Heart left ventricle (tissue), 16 donors: ENCODE measurements around the gene OTOA. TPM values are rescaled to one million over a fixed set of nuclear protein-coding genes. Genes with fewer than 3 reads are reported as not detected.

Experiments
- ATAC-seq, 4 donors: fragments of 200-7000 bp; cut with Tn5 transposase; one replicate each; pipeline ENCODE4 v1.9.1; 2020 to 2022; ENCODE audit warnings: moderate library complexity in 4 of 4, mild to moderate bottlenecking in 3 of 4, moderate number of reproducible peaks in 1 of 4
- DNase-seq, 5 donors: peaks; one replicate each; pipeline ENCODE4 v3.0.0-alpha.2; 2020
- H3K27ac ChIP-seq, 12 donors: fragments of 200-600 bp; sonication (generic) in 4 of 12; one replicate each; pipeline versions ENCODE4 v1.5.0 to v1.8.0; 2016 to 2022; ENCODE audit warnings: mild to moderate bottlenecking in 2 of 12
- H3K27me3 ChIP-seq, 9 donors: fragments of 200-600 bp; sonication (generic) in 2 of 9; one replicate each; pipeline versions ENCODE4 v1.5.1 to v1.8.0; 2016 to 2022; ENCODE audit warnings: mild to moderate bottlenecking in 3 of 9
- H3K36me3 ChIP-seq, 9 donors: fragments of 200-600 bp; sonication (generic) in 2 of 9; one replicate each; pipeline versions ENCODE4 v1.5.0 to v1.8.0; 2018 to 2022; ENCODE audit warnings: mild to moderate bottlenecking in 2 of 9
- H3K4me1 ChIP-seq, 12 donors: fragments of 200-600 bp; sonication (generic) in 4 of 12; one replicate each; pipeline versions ENCODE4 v1.5.0 to v1.8.0; 2016 to 2022; ENCODE audit warnings: mild to moderate bottlenecking in 3 of 12
- H3K4me3 ChIP-seq, 12 donors: fragments of 200-600 bp; sonication (generic) in 4 of 12; one replicate each; pipeline versions ENCODE4 v1.5.0 to v1.8.0; 2017 to 2022; ENCODE audit warnings: mild to moderate bottlenecking in 9 of 12, moderate library complexity in 4 of 12
- H3K9me3 ChIP-seq, 12 donors: fragments of 200-600 bp; sonication (generic) in 4 of 12; one replicate each; pipeline versions ENCODE4 v1.5.0 to v1.8.0; 2016 to 2022; ENCODE audit warnings: mild to moderate bottlenecking in 1 of 12
- POLR2A ChIP-seq, 2 donors: fragments of 450-650 bp; IDR thresholded peaks; one replicate each; pipeline ENCODE4 v1.6.1; 2017; ENCODE audit warnings: antibody characterized with exemption in 2 of 2, mild to moderate bottlenecking in 2 of 2, moderate library complexity in 2 of 2
- WGBS, 4 donors: extraction: QIAGEN DNeasy Blood & Tissue Kit in 2 of 4; methylation state at CpG; one replicate each; pipeline versions ENCODE4 v1.1.5 to v1.1.7; 2013 to 2018; 5-methylcytosine and 5-hydroxymethylcytosine counted together
- intact Hi-C, 10 donors: fragments of 100-400 bp; cut with DNase I; formaldehyde crosslinking; loops; one replicate each; pipeline versions ENCODE4 v1.11.1 to v1.14.2; 2022
- long read RNA-seq, 3 donors: library from polyadenylated mRNA; unstranded; transcript quantifications; one replicate each; pipeline ENCODE4 v2.0.0, GENCODE V29; 2020 to 2021
- polyA plus RNA-seq, 2 donors: library from polyadenylated mRNA; stranded (reverse); fragments of 200-250 nt; gene quantifications; one replicate each; pipeline ENCODE4 v1.2.3, GENCODE V29; 2013
- total RNA-seq, 9 donors: library from RNA; depleted of rRNA in 2 of 9; stranded (reverse); fragments of >200 nt in 2 of 9; fragmentation: NEBNext Ultra II Directional in 3 of 9; extraction: Animal tissue kit (Norgen Biotek cat#: 25700) in 3 of 9; gene quantifications; one replicate each; pipeline versions ENCODE4 v1.1.0 to v1.2.4, GENCODE V29; 2016 to 2023
- TF ChIP-seq, protein P1 (sequence below), 12 donors: fragments of 200-600 bp; sonication (generic) in 4 of 12; IDR thresholded peaks; one replicate each; pipeline versions ENCODE4 v1.5.0 to v1.8.0; 2018 to 2022; ENCODE audit warnings: antibody characterized with exemption in 12 of 12, mild to moderate bottlenecking in 5 of 12
- donor health status: ischemic (EF 13 %, LVEDD 7.1; RV severe dilation, severe dysfunction).
- donor health status: healthy with polysubstance abuse.
- donor health status: DM: no; HTN: yes; CAD: no.
- donor health status: DM: no; HTN: no; CAD: no.
- donor health status: ischemic (EF 25% LVEDD 6.9; RV normal size, moderate dysfunction).
- donor health status: ischemic (EF 25% LVEDD 5.7; RV mildly dilated, moderate dysfunction).
- donor health status: healthy.
- donor health status: DM: yes; HTN: yes; CAD: no.
- donor health status: ischemic (EF 35%, LVEDD 5.7; RV mildly dilated, moderate dysfunction).
- donor health status: nonischemic (EF 11% LVEDD 7.7; RV severe dilation, severe dysfunction).
- donor health status: DM: yes; HTN: yes; CAD: no.
- donor health status: PGD.
- donor health status: ischemic (EF 29% LVEDD 5.4; RV normal size, mild dysfunction).
- donor health status: nonischemic (EF 23%, LVEDD 6.1; RV moderate dilation, normal function).

OTOA gene
- under 1 TPM in 3 of 9 donors, not detected in 6; 0.16 to 0.41 (median 0.37) TPM for total RNA-seq
- polyA plus RNA-seq, result under 1 TPM in 1 of 2 donors, not detected in 1; 0.03 TPM
- long read RNA-seq, donor 1, result 0 reads
- long read RNA-seq, donor 2, result 0 reads
- long read RNA-seq, donor 3, result 0 reads

DNA sequence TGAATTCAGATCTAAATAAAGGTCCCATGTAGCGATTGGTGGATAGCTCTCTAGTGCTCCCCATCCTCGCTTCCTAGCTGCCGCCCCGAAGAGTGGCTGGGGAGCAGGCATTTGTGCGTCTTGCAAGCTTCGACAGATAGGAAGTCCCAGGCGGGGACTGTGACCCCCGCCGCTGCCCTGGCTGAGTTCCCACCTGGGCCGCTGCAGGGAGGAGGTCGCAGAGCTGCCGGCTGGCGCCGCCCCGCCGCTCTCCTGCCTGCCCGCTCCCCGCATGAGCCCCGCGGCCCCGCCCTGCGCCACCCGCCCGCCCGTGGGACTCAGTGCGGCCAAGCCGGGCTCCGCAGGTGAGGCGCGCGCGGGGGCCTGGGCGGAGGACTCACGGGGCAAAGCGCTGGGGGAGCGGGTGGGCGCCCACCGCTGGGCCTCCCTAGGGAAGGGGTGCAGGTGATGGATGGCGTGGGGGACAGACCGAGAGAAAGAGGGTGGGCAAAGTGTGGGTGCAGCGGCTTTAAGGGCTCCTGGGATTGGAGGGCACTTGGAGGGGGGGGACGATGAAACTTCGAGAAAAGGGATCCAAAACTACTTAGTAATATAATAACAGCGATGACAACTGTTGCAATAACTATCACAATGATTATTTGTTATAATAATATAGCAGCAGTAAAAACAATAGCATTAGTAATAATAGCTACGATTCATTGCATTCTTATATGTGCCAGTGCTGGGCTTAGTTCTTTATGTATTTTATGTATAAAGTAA is at the start of gene OTOA:
OTOA (plus strand) TSS at position 80 of the 759 bp plus-strand sequence. CDS start 14,547 bp downstream, outside the sequence.
- Histone ChIP-seq H3K9me3 (no peaks in the 10 kb centered on the region), H3K4me1 (peaks cover 0 to 18% (median 0%) of the 10 kb centered on the region in 12 donors), H3K4me3 (peak within 1 kb of the TSS in 10 of 12 donors; percentile 20 to 54 (median 37)), H3K36me3 (no peaks in the 10 kb centered on the region), H3K27me3 (peaks cover 0 to 22% (median 6%) of the 10 kb centered on the region in 9 donors), H3K27ac (no peak within 1 kb of the TSS)
- DNase-seq, result no peak
- TF ChIP-seq, protein P1, sequence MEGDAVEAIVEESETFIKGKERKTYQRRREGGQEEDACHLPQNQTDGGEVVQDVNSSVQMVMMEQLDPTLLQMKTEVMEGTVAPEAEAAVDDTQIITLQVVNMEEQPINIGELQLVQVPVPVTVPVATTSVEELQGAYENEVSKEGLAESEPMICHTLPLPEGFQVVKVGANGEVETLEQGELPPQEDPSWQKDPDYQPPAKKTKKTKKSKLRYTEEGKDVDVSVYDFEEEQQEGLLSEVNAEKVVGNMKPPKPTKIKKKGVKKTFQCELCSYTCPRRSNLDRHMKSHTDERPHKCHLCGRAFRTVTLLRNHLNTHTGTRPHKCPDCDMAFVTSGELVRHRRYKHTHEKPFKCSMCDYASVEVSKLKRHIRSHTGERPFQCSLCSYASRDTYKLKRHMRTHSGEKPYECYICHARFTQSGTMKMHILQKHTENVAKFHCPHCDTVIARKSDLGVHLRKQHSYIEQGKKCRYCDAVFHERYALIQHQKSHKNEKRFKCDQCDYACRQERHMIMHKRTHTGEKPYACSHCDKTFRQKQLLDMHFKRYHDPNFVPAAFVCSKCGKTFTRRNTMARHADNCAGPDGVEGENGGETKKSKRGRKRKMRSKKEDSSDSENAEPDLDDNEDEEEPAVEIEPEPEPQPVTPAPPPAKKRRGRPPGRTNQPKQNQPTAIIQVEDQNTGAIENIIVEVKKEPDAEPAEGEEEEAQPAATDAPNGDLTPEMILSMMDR (IDR thresholded peaks at IDR 0.05), result no peak
- TF ChIP-seq POLR2A (IDR thresholded peaks at IDR 0.05), result no peak
- peak in 2 of 4 donors; percentile 39 to 49 for ATAC-seq
- intact Hi-C loops, result loop anchor here in 1 of 10 donors (5.0 kb wide), 1 partner anchor 48 kb away; no protein-coding TSS in a partner anchor
- 12 to 22% (median 14%) methylated on average over 20 to 45 of the region's 45 CpGs for WGBS, 4 donors

DNA sequence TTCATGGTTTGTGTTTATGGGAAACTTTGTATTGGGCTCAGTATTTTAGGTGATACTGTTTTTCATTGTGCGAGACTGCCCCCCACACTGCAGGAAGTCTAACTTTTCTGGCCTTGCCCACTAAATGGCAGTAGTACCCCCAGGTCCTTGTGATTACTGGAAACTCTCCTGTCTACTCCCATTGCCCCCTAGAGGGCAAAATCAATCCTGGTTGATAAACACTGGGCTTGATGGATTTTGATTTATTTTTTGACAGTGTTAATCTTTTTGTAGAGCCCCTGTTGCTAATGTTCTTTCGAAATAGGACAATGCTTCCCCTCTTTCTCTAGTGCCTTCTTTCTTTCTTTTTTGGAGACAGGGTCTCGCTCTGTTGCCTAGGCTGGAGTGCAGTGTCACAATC is 48.9 kb upstream of the OTOA start:
- H3K36me3 ChIP-seq, result peaks cover 0 to 30% (median 17%) of the 10 kb centered on the region in 9 donors
- no peak overlapping the region for H3K27ac ChIP-seq
- no peaks in the 10 kb centered on the region for H3K27me3 ChIP-seq
- ATAC-seq, result no peak
- intact Hi-C loops, result no loop called here
- H3K4me1 ChIP-seq, result peaks cover 0 to 50% (median 21%) of the 10 kb centered on the region in 12 donors
- H3K9me3 ChIP-seq, result no peaks in the 10 kb centered on the region
- 96 to 100% (median 99%) methylated on average over 3 of the region's 3 CpGs for WGBS, 4 donors
- no peak for DNase-seq
- H3K4me3 ChIP-seq, result no peak overlapping the region
- TF ChIP-seq POLR2A (IDR thresholded peaks at IDR 0.05), result no peak
- TF ChIP-seq, protein P1 (IDR thresholded peaks at IDR 0.05), result peak in 1 of 12 donors; percentile 6

DNA sequence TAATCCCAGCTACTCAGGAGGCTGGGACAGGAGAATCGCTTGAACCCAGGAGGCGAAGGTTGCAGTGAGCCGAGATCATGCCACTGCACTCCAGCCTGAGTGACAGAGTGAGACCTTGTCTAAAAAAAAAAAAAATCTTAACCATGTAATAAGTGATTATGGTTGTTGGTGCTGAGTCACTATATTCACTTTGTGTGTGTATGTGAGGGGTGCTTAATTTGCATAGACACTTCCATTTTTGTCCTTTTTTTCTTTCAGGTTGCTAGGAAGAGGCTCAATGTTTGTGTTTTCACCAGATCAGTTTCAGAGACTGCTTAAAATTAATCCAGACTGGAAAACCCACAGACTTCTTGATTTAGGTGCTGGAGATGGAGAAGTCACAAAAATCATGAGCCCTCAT is 46.2 kb upstream of the OTOA start:
- no peak for ATAC-seq
- TF ChIP-seq, protein P1 (IDR thresholded peaks at IDR 0.05), result no peak
- TF ChIP-seq POLR2A (IDR thresholded peaks at IDR 0.05), result no peak
- Histone ChIP-seq H3K9me3 (no peaks in the 10 kb centered on the region), H3K36me3 (peaks cover 0 to 35% (median 17%) of the 10 kb centered on the region in 9 donors), H3K27me3 (no peaks in the 10 kb centered on the region), H3K4me1 (peaks cover 0 to 33% (median 0%) of the 10 kb centered on the region in 12 donors), H3K4me3 (no peak overlapping the region), H3K27ac (no peak overlapping the region)
- 94 to 97% (median 97%) methylated on average over 3 of the region's 3 CpGs for WGBS, 4 donors
- no peak for DNase-seq
- intact Hi-C loops, result no loop called here

DNA sequence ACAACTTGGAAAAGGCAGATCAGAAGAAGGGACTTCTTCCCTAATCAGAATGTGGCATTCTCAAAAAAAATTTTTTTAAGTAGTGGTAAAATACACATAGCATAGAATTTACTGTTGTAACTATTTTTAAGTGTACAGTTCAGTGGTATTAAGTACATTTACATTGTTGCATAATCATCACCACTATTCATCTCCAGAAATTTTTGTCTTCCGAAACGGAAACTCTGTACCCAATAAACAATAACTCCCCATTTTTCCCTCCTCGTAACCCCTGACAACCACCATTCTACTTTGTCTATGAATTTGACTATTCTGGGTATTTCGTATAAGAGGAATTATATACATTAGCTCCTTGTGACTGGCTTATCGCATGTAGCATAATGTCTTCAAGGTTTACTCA is 45.5 kb upstream of the OTOA start:
- 95 to 98% (median 97%) methylated on average over 5 of the region's 5 CpGs for WGBS, 4 donors

More for the DNA sequence above, 45.5 kb upstream of the OTOA start:
- Histone ChIP-seq H3K36me3 (peaks cover 0 to 35% (median 21%) of the 10 kb centered on the region in 9 donors), H3K27ac (no peak overlapping the region), H3K4me3 (no peak overlapping the region), H3K4me1 (peaks cover 0 to 33% (median 0%) of the 10 kb centered on the region in 12 donors), H3K27me3 (no peaks in the 10 kb centered on the region), H3K9me3 (no peaks in the 10 kb centered on the region)
- no peak for ATAC-seq
- TF ChIP-seq POLR2A (IDR thresholded peaks at IDR 0.05), result no peak
- TF ChIP-seq, protein P1 (IDR thresholded peaks at IDR 0.05), result no peak
- no peak for DNase-seq
- intact Hi-C loops, result no loop called here
